Heart left ventricle (tissue), 13 donors: ENCODE measurements around the gene COL23A1.

ENCODE experiments used
- CTCF ChIP-seq, 12 donors: fragments of 200-600 bp; sonication (generic) in 4 of 12; IDR thresholded peaks; one replicate each; pipeline versions ENCODE4 v1.5.0 to v1.8.0; 2018 to 2022; ENCODE audit warnings: antibody characterized with exemption in 12 of 12, mild to moderate bottlenecking in 5 of 12
- POLR2A ChIP-seq, 2 donors: fragments of 450-650 bp; IDR thresholded peaks; one replicate each; pipeline ENCODE4 v1.6.1; 2017; ENCODE audit warnings: antibody characterized with exemption in 2 of 2, mild to moderate bottlenecking in 2 of 2, moderate library complexity in 2 of 2
- donor health status: ischemic (EF 13 %, LVEDD 7.1; RV severe dilation, severe dysfunction).
- donor health status: DM: no; HTN: yes; CAD: no.
- donor health status: DM: no; HTN: no; CAD: no.
- donor health status: ischemic (EF 25% LVEDD 6.9; RV normal size, moderate dysfunction).
- donor health status: ischemic (EF 25% LVEDD 5.7; RV mildly dilated, moderate dysfunction).
- donor health status: ischemic (EF 35%, LVEDD 5.7; RV mildly dilated, moderate dysfunction).
- donor health status: nonischemic (EF 11% LVEDD 7.7; RV severe dilation, severe dysfunction).
- donor health status: DM: yes; HTN: yes; CAD: no.
- donor health status: PGD.
- donor health status: ischemic (EF 29% LVEDD 5.4; RV normal size, mild dysfunction).
- donor health status: nonischemic (EF 23%, LVEDD 6.1; RV moderate dilation, normal function).

- TF ChIP-seq CTCF (IDR thresholded peaks at IDR 0.05) = no peak
- no peak for TF ChIP-seq POLR2A (IDR thresholded peaks at IDR 0.05)
Observed at GRCh38 chr5:178533136-178533535, 57.1 kb downstream of the COL23A1 start.
